Measurements from ENCODE around the gene PIR.

PIR gene

GRCh38 chrX:15350329-15350996, 142.7 kb downstream of the PIR start:
- H3K4me3 ChIP-seq (ENCODE audit: low read depth, low read length), result no peak overlapping the region
- H3K4me1 ChIP-seq (ENCODE audit: control insufficient read depth, insufficient read depth, low read length), result no peaks in the 10 kb centered on the region
- H3K27ac ChIP-seq (ENCODE audit: extremely low read depth, low read depth, low read length), result no peak overlapping the region
- no peaks in the 10 kb centered on the region for H3K36me3 ChIP-seq (ENCODE audit: control insufficient read depth in 2 of 2, insufficient read depth in 1 of 2, low read length in 2 of 2)
- ChIA-PET POLR2A (no interaction called here), CTCF (interaction anchor here (0.6 to 7.9 kb wide), 15 partner anchors 9 to 804 kb away, joined by 3 to 165 read pairs (median 10); no protein-coding TSS in a partner anchor)
- H3K9me3 ChIP-seq (ENCODE audit: control insufficient read depth, insufficient read depth, low read depth, low read length), result no peaks in the 10 kb centered on the region
- TF ChIP-seq ZNF366 (tag by site-specific recombination; conservative IDR thresholded peaks at IDR 0.05) (peak; percentile 55), ZNF837 (tag by site-specific recombination; IDR thresholded peaks at IDR 0.05) (no peak)
- TF ChIP-seq, protein P1, sequence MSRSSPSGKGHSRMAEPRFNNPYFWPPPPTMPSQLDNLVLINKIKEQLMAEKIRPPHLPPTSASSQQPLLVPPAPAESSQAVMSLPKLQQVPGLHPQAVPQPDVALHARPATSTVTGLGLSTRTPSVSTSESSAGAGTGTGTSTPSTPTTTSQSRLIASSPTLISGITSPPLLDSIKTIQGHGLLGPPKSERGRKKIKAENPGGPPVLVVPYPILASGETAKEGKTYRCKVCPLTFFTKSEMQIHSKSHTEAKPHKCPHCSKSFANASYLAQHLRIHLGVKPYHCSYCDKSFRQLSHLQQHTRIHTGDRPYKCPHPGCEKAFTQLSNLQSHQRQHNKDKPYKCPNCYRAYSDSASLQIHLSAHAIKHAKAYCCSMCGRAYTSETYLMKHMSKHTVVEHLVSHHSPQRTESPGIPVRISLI (tag by site-specific recombination; IDR thresholded peaks at IDR 0.05), result 0 out of 2 replicates have a peak, but pooled peaks have one; percentile 17

DNA sequence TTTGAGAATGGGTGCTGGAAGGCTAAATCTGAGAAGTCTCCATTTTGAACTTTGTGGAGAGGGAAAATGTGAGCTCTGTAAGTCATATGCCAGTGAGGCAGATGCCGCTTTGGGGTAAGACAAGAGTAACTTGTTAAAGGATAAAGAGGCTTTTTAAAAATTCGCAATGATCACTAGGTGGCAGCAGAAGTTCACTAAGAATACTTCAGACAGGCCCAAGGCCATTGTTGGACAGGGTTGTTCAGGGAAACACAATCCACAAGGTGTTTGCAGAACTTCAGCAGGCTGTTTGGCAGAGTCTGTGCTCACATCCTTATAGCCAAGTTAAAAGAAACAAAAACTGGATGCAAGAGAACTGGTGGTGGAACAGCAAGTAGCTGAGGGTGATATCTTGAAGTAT, 144.1 kb downstream of the PIR start:
- Histone ChIP-seq H3K4me1 (ENCODE audit: control insufficient read depth, insufficient read depth, low read length) (no peaks in the 10 kb centered on the region), H3K36me3 (ENCODE audit: control insufficient read depth in 2 of 2, insufficient read depth in 1 of 2, low read length in 2 of 2) (no peaks in the 10 kb centered on the region), H3K27ac (ENCODE audit: extremely low read depth, low read depth, low read length) (no peak overlapping the region), H3K9me3 (ENCODE audit: control insufficient read depth, insufficient read depth, low read depth, low read length) (no peaks in the 10 kb centered on the region), H3K4me3 (ENCODE audit: low read depth, low read length) (no peak overlapping the region)
- CTCF ChIA-PET, result interaction anchor here (0.5 to 7.9 kb wide), 51 partner anchors 8 to 1450 kb away, joined by 3 to 165 read pairs (median 4); partner anchors contain the start of gene PIR
- TF ChIP-seq ZXDB (tag by site-specific recombination; IDR thresholded peaks at IDR 0.05) (no peak), ZNF677 (tag by site-specific recombination; IDR thresholded peaks at IDR 0.05) (no peak), ZNF707 (tag by site-specific recombination; IDR thresholded peaks at IDR 0.05) (no peak), ZFP41 (tag by site-specific recombination; IDR thresholded peaks at IDR 0.05; ENCODE audit: borderline replicate concordance) (no peak), ZNF596 (tag by site-specific recombination; IDR thresholded peaks at IDR 0.05) (no peak), ZNF660 (tag by site-specific recombination; IDR thresholded peaks at IDR 0.05) (0 out of 2 replicates have a peak, but pooled peaks have one; percentile 30), ZNF654 (tag by site-specific recombination; IDR thresholded peaks at IDR 0.05; ENCODE audit: low read depth) (peak; percentile 64)
- TF ChIP-seq, protein P2, sequence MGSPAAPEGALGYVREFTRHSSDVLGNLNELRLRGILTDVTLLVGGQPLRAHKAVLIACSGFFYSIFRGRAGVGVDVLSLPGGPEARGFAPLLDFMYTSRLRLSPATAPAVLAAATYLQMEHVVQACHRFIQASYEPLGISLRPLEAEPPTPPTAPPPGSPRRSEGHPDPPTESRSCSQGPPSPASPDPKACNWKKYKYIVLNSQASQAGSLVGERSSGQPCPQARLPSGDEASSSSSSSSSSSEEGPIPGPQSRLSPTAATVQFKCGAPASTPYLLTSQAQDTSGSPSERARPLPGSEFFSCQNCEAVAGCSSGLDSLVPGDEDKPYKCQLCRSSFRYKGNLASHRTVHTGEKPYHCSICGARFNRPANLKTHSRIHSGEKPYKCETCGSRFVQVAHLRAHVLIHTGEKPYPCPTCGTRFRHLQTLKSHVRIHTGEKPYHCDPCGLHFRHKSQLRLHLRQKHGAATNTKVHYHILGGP (tag by site-specific recombination; IDR thresholded peaks at IDR 0.05), result no peak
- TF ChIP-seq, protein P3, sequence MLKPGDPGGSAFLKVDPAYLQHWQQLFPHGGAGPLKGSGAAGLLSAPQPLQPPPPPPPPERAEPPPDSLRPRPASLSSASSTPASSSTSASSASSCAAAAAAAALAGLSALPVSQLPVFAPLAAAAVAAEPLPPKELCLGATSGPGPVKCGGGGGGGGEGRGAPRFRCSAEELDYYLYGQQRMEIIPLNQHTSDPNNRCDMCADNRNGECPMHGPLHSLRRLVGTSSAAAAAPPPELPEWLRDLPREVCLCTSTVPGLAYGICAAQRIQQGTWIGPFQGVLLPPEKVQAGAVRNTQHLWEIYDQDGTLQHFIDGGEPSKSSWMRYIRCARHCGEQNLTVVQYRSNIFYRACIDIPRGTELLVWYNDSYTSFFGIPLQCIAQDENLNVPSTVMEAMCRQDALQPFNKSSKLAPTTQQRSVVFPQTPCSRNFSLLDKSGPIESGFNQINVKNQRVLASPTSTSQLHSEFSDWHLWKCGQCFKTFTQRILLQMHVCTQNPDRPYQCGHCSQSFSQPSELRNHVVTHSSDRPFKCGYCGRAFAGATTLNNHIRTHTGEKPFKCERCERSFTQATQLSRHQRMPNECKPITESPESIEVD (tag by site-specific recombination; IDR thresholded peaks at IDR 0.05), result no peak
- POLR2A ChIA-PET, result interaction anchor here (0.5 kb wide), 1 partner anchor 165 kb away, joined by 4 read pairs; no protein-coding TSS in a partner anchor

- H3K9me3 ChIP-seq (ENCODE audit: control insufficient read depth, insufficient read depth, low read depth, low read length), result no peaks in the 10 kb centered on the region
- TF ChIP-seq ZBTB21 (tag by site-specific recombination; IDR thresholded peaks at IDR 0.05) (no peak), ZNF202 (tag by site-specific recombination; IDR thresholded peaks at IDR 0.05; ENCODE audit: borderline replicate concordance) (no peak), ZNF610 (tag by site-specific recombination; IDR thresholded peaks at IDR 0.05; ENCODE audit: borderline replicate concordance) (no peak), ZNF555 (tag by site-specific recombination; conservative IDR thresholded peaks at IDR 0.05) (no peak), ZNF416 (tag by site-specific recombination; IDR thresholded peaks at IDR 0.05) (no peak), ZNF645 (tag by site-specific recombination; IDR thresholded peaks at IDR 0.05) (no peak), ZNF214 (tag by site-specific recombination; IDR thresholded peaks at IDR 0.05; ENCODE audit: borderline replicate concordance) (no peak), ZFHX2 (tag by site-specific recombination; conservative IDR thresholded peaks at IDR 0.05) (no peak), ZSCAN16 (tag by site-specific recombination; IDR thresholded peaks at IDR 0.05) (no peak)
- TF ChIP-seq, protein P3 (tag by site-specific recombination; IDR thresholded peaks at IDR 0.05), result no peak
- H3K4me3 ChIP-seq (ENCODE audit: low read depth, low read length), result no peak overlapping the region
- CTCF ChIA-PET, result interaction anchor here (0.7 to 2.9 kb wide), 3 partner anchors 45 to 1242 kb away, joined by 3 to 10 read pairs (median 9); no protein-coding TSS in a partner anchor
- H3K36me3 ChIP-seq (ENCODE audit: control insufficient read depth in 2 of 2, insufficient read depth in 1 of 2, low read length in 2 of 2), result no peaks in the 10 kb centered on the region
- POLR2A ChIA-PET, result no interaction called here
- no peak overlapping the region for H3K27ac ChIP-seq (ENCODE audit: extremely low read depth, low read depth, low read length)
- no peaks in the 10 kb centered on the region for H3K4me1 ChIP-seq (ENCODE audit: control insufficient read depth, insufficient read depth, low read length)
Measured at GRCh38 chrX:15345976-15346375, 147.2 kb downstream of the PIR start.

Measured in HEK293 (cell line).